NCI-H2029 (cell line): ENCODE results near the gene MYL7.

Source experiments
- DNase-seq: peaks from one replicate; lab custom pipeline; 2025; lab: John Stamatoyannopoulos, UW

Gene MYL7

DNA sequence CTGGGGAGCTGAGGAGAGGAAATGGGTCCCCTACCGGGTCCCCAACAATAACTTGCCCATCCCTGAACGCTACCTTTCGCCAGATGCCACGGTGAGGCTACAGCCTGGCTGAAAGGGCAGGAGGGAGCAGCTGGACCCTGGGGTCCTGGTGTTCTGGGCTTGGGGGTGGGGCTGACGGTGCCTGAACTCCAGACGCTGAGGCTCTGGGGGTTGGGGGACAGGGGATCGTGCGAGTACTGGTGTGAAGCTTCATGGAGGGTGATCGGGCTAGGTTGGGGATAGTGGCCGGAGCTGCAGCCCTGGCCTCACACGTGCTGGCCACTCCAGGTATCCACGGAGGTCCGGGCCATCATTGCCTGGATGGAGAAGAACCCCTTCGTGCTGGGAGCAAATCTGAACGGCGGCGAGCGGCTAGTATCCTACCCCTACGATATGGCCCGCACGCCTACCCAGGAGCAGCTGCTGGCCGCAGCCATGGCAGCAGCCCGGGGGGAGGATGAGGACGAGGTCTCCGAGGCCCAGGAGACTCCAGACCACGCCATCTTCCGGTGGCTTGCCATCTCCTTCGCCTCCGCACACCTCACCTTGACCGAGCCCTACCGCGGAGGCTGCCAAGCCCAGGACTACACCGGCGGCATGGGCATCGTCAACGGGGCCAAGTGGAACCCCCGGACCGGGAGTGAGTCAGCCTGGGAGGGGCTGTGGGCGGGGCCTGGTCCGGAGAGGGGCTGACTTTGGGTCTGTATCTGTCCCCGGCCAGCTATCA, 28.7 kb downstream of the MYL7 start:
- DNase-seq, result peak; percentile 26

- DNase-seq, result no peak
These were observed 29.4 kb downstream of the MYL7 start for GRCh38 chr7:44111761-44112160.

DNA sequence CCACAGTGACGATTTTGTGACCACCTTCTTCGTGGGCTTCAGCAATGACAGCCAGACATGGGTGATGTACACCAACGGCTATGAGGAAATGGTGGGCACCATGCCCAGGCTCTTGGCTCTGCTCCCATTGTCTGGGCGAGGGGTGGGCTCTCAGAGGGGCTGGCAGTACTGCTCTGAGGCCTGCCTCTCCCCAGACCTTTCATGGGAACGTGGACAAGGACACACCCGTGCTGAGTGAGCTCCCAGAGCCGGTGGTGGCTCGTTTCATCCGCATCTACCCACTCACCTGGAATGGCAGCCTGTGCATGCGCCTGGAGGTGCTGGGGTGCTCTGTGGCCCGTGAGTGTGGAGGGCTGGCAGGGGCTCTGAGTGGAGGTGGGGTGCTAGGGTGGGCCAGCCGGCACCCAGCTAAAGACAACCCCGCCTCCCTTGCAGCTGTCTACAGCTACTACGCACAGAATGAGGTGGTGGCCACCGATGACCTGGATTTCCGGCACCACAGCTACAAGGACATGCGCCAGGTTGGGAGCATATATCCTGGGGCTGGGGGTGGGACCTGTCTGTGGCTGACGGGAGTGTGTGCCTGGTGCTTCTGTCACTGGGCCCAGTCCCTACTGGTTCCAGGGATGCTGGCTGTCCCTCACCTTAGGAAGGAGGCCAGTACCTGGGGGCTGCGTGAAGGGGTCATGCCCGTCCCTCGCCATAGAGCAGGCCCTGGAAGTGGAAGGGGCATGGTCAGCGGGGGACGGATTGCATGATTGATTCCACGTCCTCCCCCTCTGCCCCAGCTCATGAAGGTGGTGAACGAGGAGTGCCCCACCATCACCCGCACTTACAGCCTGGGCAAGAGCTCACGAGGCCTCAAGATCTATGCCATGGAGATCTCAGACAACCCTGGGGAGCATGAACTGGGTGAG, 30.2 kb downstream of the MYL7 start:
- no peak for DNase-seq

- no peak for DNase-seq
These were observed 31.1 kb downstream of the MYL7 start for GRCh38 chr7:44109991-44110390.

GRCh38 chr7:44108768-44109750, 32.1 kb downstream of the MYL7 start:
- DNase-seq, result no peak

GRCh38 chr7:44107961-44108767, 33.0 kb downstream of the MYL7 start:
- no peak for DNase-seq

- DNase-seq, result no peak
These were observed 33.8 kb downstream of the MYL7 start for GRCh38 chr7:44107116-44107960.

DNA sequence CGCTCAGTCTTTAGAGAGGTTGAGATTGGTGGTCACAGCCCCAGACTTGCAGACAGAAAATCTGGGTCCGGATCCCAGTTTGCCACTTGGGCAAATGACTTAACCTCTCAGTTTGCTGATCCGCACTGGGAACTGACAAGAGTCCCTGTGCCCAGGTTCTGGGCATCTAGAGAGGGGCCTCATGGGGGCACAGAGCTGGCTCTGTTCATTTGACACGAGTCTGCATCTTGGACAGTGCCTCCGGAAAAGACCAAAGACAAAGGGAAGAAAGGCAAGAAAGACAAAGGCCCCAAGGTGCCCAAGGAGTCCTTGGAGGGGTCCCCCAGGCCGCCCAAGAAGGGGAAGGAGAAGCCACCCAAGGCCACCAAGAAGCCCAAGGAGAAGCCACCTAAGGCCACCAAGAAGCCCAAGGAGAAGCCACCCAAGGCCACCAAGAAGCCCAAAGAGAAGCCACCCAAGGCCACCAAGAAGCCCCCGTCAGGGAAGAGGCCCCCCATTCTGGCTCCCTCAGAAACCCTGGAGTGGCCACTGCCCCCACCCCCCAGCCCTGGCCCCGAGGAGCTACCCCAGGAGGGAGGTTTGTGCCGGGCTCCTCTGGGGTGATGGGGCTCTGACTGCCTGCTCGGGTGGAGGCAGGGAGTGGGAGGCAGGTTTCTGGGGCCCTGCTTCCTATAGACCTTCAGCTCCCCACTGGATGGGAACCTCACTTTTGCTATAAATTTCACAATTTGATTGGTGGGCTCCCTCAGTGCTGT, 34.6 kb downstream of the MYL7 start:
- DNase-seq, result no peak

- no peak for DNase-seq
These were observed 35.3 kb downstream of the MYL7 start for GRCh38 chr7:44105832-44106231.

DNA sequence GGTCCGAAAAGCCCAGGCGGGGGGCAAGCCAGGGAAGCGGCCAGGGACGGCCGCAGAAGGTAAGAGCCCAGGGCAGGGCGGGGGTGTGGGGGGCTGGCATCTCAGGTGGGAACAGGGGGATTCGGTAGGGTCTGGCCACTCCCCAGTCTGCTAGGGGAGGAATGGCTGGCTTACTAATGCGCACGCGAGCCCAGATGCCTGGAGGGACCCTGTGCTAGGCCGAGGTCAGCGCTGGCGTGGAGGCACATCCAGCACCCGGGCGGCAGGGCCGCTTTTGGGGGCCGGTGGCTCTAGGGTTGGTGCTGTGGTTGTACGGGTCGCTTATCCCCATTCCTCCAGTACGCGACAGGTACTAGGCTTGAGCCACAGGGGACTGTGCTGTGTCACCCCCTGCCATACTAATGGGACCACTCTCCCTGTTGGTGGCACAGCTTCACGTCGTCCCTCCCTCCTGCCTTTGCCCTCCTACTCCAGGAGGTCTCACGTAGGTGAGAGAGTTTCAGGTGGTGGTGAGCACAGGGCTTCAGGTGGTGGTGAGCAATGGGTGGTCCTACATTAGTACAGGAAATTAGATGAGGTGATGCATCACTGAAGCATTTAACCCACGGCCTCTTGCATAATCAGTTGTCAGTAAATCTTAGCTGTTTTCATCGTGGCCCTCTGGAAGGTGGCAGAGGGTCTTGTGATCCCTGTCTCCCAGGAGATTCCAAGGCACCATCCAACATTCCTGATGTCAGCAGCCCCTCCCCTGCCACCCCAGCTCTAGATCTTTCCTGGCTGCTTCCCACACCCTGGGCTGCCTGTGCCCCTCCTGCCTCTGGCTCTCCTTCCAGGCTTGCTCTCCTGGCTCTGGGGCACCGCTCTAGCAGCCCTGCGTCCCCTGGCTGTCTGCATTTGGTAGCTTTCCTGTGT, 36.0 kb downstream of the MYL7 start:
- DNase-seq, result no peak

DNA sequence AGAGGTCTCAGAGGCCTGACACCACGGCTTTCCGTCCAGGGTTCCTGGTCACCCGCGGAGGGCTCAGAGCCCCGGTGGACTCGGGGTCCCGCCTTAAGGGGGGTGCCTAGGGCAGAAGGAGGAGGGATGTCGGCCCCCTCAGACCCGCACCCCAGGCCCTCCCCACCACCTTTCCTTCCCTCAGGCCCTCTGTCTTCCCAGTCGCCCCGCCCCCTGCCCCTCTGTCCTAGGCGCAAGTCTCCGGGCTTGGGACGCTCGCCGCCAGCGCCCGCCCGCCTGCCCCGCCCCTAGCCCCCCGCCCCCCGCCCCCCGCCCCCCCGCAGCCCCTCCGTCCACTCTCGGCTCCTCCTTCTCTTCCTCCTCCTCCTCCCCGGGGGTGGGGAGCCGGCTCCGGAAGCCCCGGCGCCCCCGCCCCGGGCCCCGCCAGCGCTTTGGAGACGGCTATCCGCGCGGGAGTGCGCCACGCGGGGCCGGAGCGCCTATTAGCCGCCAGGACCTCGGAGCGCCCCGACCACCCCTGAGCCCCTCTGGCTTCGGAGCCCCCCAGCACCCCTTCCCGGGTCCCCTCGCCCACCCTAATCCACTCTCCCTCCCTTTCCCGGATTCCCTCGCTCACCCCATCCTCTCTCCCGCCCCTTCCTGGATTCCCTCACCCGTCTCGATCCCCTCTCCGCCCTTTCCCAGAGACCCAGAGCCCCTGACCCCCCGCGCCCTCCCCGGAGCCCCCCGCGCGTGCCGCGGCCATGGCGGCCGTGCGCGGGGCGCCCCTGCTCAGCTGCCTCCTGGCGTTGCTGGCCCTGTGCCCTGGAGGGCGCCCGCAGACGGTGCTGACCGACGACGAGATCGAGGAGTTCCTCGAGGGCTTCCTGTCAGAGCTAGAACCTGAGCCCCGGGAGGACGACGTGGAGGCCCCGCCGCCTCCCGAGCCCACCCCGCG, 36.9 kb downstream of the MYL7 start, which contains the start of gene AEBP1:
AEBP1 (plus strand) TSS at position 423 of the 937 bp plus-strand sequence; CDS start at position 744, 321 bp downstream.
- no peak for DNase-seq

- DNase-seq, result no peak
These were observed 37.6 kb downstream of the MYL7 start for GRCh38 chr7:44103566-44103922.

DNA sequence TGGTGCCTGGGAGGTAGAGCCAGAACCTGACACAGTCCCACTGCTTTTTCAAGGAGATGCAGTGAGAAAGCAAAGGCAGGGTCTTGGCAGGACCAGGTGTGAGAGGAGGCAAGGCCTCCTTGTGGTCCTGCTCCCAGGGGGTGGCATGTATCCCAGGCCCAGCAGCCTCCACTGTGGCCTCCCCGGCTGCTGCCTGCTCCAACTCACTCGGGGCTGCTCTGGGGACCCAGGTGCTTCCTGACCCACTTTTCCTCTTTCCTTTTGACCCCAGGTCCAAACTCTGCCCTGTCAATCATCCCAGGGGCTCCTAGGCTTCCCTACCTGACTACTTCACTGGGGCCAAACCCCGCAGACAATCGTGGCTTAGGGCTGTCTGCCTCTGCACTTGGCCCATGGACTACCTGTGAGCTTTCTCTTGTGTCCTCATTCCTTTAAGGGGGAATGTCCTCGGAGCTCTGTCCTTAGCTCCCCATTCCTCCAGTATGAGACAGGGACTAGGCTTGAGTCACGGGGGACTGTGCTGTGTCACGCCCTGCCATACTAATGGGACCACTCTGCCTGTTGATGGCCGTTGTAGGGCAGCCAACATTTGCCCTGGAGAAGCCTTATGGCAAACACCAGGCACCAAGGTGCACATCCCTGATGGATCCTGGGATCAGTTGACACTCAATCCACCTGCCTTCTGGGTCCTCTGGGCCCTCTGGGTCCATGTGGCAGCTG, 38.1 kb downstream of the MYL7 start:
- no peak for DNase-seq

DNA sequence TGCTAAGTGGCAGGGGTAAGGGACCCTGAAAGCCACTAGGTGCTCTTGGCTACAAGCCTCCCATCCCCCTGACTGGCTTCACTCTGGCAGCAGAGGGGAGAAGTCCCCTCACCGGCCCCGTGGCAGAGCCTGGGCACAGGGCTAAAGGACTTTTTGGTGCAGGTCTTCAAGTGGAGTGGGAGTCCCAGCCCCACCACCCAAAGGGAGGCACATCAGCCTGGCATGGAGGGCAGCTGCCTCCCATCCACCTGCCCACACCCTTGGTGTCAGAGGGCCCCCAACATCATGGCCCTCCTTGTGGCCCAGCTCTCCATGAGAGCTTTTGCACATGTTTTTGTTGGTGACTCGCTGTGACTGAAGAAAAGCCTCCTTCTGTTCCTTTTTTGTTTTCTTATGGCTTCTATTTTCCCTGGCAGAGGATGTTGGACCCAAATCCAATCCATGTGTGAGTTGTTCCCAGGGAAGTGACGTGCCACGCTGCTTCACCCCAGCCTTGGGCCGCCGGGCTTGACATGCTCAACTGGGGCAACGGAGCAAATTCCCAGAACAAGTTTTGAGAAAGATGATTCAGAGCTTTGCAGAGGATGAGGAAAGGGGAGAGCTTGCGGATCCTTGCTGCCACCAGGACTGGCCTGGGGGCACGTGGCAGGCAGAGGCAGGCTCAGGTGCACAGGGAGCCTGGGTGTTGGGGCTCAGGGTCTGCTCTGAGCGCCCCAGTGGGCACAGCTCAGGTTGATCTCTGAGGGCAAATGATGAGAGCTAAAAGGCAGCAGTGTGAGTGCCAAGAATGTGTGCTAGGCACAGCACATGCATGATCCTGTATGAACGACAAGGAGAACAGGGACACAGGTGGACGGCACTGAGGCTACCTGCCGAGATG, 38.9 kb downstream of the MYL7 start:
- no peak for DNase-seq

DNA sequence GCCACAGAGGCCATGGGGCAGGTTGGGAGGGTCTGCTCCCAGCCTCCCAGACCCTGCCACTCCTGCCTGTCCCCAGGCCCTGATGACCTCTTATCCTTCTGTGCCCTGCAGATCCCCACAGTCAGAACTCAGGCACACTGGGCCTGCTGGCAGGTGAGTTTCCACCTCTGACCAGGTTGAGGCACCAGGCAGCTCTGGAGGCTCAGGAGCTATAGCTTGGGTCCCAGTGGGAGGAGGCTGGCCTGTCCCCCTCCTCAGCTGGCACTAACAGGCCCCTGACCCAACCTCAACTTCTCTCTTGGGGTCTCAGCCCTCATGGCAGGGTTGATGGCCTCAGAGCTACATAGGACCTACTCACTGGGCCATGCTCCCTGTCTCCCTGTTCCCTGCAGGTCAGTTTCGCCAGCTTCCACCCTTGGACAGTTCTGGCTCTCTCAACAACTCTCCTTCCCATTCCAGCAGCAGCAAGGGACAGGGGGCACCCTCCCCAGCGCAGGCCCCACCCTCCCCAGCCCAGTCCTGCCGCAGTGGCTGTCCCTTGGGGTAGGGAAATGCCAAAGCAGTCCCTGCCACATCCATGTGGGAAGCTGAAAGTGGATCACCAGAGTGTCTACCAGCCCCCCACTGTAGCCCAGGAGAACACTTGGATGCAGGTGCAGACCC, 39.7 kb downstream of the MYL7 start:
- DNase-seq, result no peak
